ENCODE results near the gene S100A5.

The S100A5 gene

DNA sequence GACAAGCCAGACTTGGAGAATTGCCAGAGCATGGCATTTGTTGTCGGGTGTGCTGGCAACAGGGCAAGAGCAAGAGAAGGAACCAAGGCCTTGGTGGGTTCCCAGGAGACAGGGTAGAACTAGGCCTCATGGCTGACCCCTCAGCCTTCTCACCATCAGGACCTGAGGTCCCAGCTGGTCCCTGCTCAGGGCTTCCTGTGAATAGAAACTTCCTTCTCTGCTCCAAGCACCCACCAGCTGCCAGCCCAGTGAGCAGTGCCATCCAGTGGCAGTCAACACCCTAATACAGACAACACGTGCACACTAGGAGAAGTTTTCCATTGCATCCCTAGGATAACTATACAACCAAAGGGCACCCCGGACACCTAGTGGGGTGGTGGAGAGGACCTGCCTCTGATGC is 27.7 kb downstream of the S100A5 start:
- H3K27ac ChIP-seq: no peak overlapping the region

DNA sequence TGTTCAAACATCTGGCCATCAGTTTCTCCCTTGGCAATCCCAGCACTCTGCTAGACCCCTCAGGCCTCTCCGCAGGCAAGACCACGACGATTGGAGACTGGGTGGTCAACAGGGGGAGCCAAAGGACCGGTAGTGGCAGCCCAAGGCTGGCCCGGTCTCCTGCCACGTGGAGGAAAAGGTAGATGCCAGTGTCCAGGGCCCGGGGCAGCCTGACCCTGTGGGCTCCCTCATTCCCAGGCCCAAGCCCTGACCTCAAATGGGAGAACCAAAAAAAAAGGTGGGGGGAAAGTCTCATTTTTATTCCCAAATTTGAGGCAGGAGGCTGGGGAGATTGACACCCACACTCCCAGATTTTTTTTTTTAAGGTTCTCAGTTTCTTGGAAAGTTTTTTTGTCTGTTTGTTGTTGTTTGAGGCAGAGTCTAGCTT is 29.7 kb downstream of the S100A5 start:
- TF ChIP-seq, protein P1, sequence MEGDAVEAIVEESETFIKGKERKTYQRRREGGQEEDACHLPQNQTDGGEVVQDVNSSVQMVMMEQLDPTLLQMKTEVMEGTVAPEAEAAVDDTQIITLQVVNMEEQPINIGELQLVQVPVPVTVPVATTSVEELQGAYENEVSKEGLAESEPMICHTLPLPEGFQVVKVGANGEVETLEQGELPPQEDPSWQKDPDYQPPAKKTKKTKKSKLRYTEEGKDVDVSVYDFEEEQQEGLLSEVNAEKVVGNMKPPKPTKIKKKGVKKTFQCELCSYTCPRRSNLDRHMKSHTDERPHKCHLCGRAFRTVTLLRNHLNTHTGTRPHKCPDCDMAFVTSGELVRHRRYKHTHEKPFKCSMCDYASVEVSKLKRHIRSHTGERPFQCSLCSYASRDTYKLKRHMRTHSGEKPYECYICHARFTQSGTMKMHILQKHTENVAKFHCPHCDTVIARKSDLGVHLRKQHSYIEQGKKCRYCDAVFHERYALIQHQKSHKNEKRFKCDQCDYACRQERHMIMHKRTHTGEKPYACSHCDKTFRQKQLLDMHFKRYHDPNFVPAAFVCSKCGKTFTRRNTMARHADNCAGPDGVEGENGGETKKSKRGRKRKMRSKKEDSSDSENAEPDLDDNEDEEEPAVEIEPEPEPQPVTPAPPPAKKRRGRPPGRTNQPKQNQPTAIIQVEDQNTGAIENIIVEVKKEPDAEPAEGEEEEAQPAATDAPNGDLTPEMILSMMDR (IDR thresholded peaks at IDR 0.05): peak; percentile 97
- no peak for TF ChIP-seq ZFX (IDR thresholded peaks at IDR 0.05; ENCODE audit: borderline replicate concordance)
- no peak overlapping the region for H3K27ac ChIP-seq

More for the DNA sequence above, 27.7 kb downstream of the S100A5 start:
- TF ChIP-seq, protein P1 (IDR thresholded peaks at IDR 0.05): peak; percentile 26; the same call in 1 of the 2 replicates
- no peak for TF ChIP-seq ZFX (IDR thresholded peaks at IDR 0.05; ENCODE audit: borderline replicate concordance)

DNA sequence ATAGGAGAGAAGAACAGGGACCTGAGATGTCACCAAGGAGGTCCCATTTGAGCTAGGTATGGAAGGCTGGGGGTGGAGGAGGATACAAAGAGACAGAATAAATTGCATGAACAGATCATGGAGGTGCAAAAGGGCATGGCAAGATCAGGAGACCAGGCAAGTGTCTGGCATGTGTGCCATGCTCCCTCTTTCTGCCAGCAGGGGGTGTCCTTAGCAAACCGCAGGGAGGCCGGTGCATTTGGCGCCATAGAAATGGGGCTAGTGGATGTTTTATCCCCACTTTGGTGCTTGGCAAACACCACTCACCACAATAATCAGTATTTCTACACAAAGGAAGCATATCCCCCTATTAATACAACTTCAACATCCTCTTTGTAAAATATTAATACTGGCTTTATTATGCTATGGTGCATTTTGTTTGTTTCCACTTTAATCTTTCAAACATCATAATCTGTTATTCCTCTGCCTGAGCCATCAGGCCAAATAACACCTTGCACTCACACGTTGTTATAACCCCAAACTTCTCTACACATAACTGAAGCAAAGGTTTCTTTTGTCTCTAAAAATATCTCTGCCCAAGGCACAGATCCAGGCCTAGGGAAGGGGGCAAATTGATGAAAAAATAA is 30.9 kb downstream of the S100A5 start:
- TF ChIP-seq ZFX (IDR thresholded peaks at IDR 0.05; ENCODE audit: borderline replicate concordance): no peak
- TF ChIP-seq, protein P1 (IDR thresholded peaks at IDR 0.05): peak; percentile 94
- H3K27ac ChIP-seq: no peak overlapping the region

DNA sequence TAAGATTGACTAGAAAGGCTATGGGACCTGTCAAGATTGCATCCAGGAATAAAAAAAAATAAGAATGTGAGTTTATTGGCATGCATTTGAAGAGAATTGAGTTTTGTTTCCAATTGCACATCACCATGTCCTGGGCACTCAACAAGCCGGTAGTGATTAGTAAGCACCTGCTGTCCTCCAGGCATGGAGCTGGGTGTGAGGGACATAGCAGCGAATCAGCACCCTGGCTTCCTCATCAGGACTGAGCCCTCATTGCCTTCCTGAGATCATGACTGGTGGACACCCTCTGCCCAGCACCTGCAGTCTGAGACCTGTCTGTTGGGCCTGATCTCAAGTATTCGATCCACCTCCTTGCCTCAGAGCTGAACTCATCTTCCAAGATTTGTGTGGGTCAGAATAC is 31.7 kb downstream of the S100A5 start:
- TF ChIP-seq ZFX (IDR thresholded peaks at IDR 0.05; ENCODE audit: borderline replicate concordance): no peak
- TF ChIP-seq, protein P1 (IDR thresholded peaks at IDR 0.05): no peak
- H3K27ac ChIP-seq: no peak overlapping the region

DNA sequence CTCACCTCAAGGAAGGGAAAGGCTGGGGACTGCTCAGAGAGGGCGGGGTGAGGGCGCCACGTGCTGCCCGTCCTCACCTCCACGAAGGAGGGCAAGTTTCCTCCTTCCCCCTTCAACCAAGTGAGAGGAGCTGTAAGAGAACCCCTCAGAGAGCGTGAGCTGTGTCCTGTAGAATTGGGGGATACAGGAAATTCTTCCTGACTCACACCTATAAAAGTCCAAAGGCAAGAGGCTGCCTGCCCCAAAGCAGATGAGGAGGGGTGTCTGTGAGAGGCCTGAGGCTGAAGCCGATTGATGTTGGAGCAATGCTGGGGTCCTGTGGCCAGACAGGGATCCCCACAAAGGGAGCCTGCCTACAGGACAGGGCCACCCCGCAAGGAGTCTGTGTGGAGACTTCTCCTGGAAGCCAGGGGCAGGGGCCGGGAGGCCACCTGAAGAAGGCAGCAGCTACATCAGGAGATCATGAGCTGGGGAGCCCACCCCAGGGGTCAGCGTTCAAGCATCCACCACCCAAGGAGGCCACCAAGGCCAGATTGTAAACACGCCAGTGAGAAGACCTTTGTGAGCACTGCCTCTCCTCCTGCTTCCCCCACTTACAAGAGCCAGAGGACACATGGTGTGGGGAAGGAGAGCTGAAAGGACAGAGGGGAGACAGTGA is 32.7 kb downstream of the S100A5 start:
- no peak overlapping the region for H3K27ac ChIP-seq
- TF ChIP-seq, protein P1 (IDR thresholded peaks at IDR 0.05): no peak
- no peak for TF ChIP-seq ZFX (IDR thresholded peaks at IDR 0.05; ENCODE audit: borderline replicate concordance)

DNA sequence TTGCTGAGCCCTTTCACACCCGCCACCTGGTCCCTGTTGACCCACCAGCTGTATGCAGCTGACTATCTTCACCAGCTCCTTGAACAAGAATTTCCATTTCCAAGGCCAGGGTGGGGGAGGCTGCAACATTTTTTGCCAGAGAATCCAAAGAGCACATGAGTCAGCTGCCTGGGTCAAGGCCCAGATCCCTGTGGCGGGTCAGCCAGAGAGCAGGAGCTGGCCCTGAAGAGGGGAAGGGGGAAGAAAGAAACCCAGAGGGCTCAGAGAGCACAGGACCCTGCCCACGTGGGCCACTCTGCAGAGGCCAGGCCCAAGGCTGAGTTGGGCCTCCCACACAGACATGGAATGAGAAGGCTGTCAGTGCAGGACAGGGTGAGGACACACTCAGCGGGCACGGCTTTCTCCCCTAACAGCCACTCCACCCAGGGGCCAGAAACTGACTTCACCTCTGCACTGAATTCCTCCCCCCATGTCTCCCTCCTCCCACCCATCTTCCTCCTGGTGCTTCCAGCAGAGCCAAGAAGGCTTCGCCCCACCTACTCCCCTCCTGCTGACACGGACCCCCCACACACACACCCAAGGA is 33.8 kb downstream of the S100A5 start:
- TF ChIP-seq, protein P1 (IDR thresholded peaks at IDR 0.05): no peak
- TF ChIP-seq ZFX (IDR thresholded peaks at IDR 0.05; ENCODE audit: borderline replicate concordance): no peak
- H3K27ac ChIP-seq: no peak overlapping the region

DNA sequence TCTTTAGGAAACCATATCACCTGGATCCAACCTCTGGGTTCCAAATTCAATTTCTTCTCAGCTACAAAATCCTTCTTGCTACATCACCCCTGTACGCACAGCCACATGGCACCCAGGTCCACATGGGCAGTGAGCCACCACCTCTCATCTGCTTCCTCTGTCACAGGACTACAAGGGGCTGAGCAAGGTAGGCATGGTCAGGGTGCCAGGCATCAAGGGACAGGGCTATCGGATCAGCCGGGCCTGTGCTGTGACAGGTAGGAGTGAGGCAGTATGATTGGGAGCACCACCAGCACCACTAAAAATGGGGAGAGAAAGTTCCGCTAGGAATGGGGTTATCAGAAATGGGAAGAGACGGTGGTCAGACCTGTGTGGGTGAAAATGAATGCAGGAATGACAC is 34.3 kb downstream of the S100A5 start:
- no peak overlapping the region for H3K27ac ChIP-seq
- TF ChIP-seq ZFX (IDR thresholded peaks at IDR 0.05; ENCODE audit: borderline replicate concordance): no peak
